Skeletal muscle satellite cell (primary cell): ENCODE results near the gene NPFFR1.
"Not testable (repeated sequence)": the region's sequence is repeated elsewhere in the genome, so short reads cannot be mapped to it uniquely, and the experiment has no call there.

Experiments
- H3K27me3 ChIP-seq: 2 replicates; pipeline ENCODE4 v1.7.0; 2013; ENCODE audit warnings: low read length; ENCODE audit not compliant: control insufficient read depth, insufficient read depth
- H3K36me3 ChIP-seq: 2 replicates; pipeline ENCODE4 v1.7.0; 2013; ENCODE audit warnings: mild to moderate bottlenecking, control low read depth, low read length; ENCODE audit not compliant: insufficient read depth
- H3K4me1 ChIP-seq: 2 replicates; pipeline ENCODE4 v1.7.0; 2013; ENCODE audit warnings: low read length; ENCODE audit not compliant: control insufficient read depth, insufficient read depth
- H3K4me2 ChIP-seq: 2 replicates; pipeline ENCODE4 v1.7.0; 2013; ENCODE audit warnings: mild to moderate bottlenecking, low read length
- H3K4me3 ChIP-seq: 2 replicates; pipeline ENCODE4 v1.7.0; 2013; ENCODE audit warnings: low read length
- H3K9ac ChIP-seq: 2 replicates; pipeline ENCODE4 v1.7.0; 2013; ENCODE audit warnings: mild to moderate bottlenecking, low read depth, low read length, moderate library complexity
- H3K9me3 ChIP-seq: replicated peaks from 2 replicates; pipeline ENCODE4 v1.7.0; 2013; ENCODE audit warnings: mild to moderate bottlenecking, control low read depth, low read length

Gene NPFFR1

GRCh38 chr10:70250961-70251680 is 32.7 kb downstream of the NPFFR1 start:
- peaks cover 66% of the 10 kb centered on the region for H3K27me3 ChIP-seq
- H3K4me2 ChIP-seq, result no peak overlapping the region
- H3K4me1 ChIP-seq, result no peaks in the 10 kb centered on the region
- no peak overlapping the region for H3K4me3 ChIP-seq
- H3K9ac ChIP-seq, result no peak overlapping the region
- no peaks in the 10 kb centered on the region for H3K36me3 ChIP-seq
- no peaks in the 10 kb centered on the region for H3K9me3 ChIP-seq

DNA sequence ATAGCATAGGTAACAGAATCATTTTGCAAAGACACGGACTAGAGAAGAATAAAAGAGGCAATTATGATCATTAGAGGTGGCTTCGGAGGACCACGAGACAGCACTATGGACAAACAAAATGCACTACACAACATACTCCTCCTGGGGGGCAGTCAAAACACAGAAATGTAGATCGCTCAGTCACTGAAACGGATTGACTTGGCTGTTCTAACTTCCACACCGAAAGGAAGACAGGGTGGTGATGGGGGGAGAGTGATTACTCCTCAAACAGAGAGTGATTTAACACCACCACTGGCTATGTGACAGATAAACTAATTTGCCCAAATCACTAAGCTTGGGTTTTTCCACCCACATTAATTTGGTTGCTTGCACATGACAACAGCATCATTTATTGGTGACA is 36.4 kb downstream of the NPFFR1 start:
- no peak overlapping the region for H3K4me3 ChIP-seq
- H3K4me1 ChIP-seq, result no peaks in the 10 kb centered on the region
- peaks cover 60% of the 10 kb centered on the region for H3K27me3 ChIP-seq
- H3K36me3 ChIP-seq, result no peaks in the 10 kb centered on the region
- H3K9me3 ChIP-seq, result no peaks in the 10 kb centered on the region
- H3K9ac ChIP-seq, result no peak overlapping the region
- H3K4me2 ChIP-seq, result no peak overlapping the region

- Histone ChIP-seq H3K9ac (no peak overlapping the region), H3K4me3 (no peak overlapping the region), H3K9me3 (no peaks in the 10 kb centered on the region)
Measured at GRCh38 chr10:70241081-70241480, 42.7 kb downstream of the NPFFR1 start.

GRCh38 chr10:70239986-70240385 is 43.8 kb downstream of the NPFFR1 start:
- peaks cover 20% of the 10 kb centered on the region for H3K27me3 ChIP-seq
- H3K9ac ChIP-seq, H3K4me1 ChIP-seq, H3K9me3 ChIP-seq, H3K4me2 ChIP-seq, H3K4me3 ChIP-seq, H3K36me3 ChIP-seq: not testable (repeated sequence)

More at GRCh38 chr10:70241081-70241480, 42.7 kb downstream of the NPFFR1 start:
- no peak overlapping the region for H3K4me2 ChIP-seq
- H3K27me3 ChIP-seq, result peaks cover 31% of the 10 kb centered on the region
- no peaks in the 10 kb centered on the region for H3K4me1 ChIP-seq
- no peaks in the 10 kb centered on the region for H3K36me3 ChIP-seq

DNA sequence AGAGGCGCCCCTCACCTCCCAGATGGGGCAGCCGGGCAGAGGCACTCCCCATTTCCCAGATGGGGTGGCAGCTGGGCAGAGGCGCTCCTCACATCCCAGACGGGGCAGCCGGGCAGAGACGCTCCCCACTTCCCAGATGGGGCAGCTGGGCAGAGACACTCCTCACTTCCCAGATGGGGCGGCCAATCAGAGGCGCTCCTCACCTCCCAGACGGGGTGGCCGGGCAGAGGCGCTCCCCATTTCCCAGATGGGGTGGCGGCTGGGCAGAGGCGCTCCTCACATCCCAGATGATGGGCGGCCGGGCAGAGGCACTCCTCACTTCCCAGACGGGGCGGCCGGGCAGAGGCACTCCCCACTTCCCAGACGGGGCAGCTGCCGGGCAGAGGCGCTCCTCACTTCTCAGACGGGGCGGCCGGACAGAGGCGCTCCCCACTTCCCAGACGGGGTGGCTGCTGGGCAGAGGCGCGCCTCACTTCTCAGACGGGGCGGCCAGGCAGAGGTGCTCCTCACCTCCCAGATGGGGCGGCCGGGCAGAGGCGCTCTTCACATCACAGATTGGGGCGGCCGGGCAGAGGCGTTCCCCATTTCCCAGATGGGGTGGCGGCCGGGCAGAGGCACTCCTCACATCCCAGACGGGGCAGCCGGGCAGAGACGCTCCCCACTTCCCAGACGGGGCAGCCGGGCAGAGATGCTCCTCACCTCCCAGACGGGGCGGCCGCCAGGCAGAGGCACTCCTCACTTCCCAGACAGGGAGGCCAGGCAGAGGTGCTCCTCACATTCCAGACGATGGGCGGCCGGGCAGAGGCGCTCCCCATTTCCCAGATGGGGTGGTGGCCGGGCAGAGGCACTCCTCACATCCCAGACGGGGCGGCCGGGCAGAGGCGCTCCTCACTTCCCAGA is 44.5 kb downstream of the NPFFR1 start:
- not testable (repeated sequence) for H3K4me2 ChIP-seq, H3K4me3 ChIP-seq, H3K4me1 ChIP-seq, H3K9me3 ChIP-seq, H3K36me3 ChIP-seq, H3K9ac ChIP-seq
- peaks cover 13% of the 10 kb centered on the region for H3K27me3 ChIP-seq

GRCh38 chr10:70237958-70238536 is 45.8 kb downstream of the NPFFR1 start:
- not testable (repeated sequence) for H3K27me3 ChIP-seq, H3K9me3 ChIP-seq, H3K9ac ChIP-seq, H3K36me3 ChIP-seq, H3K4me2 ChIP-seq, H3K4me1 ChIP-seq, H3K4me3 ChIP-seq

- Histone ChIP-seq H3K9ac (no peak overlapping the region), H3K4me2 (no peak overlapping the region), H3K36me3 (peaks cover under 1% of the 10 kb centered on the region), H3K4me3 (no peak overlapping the region), H3K27me3 (no peaks in the 10 kb centered on the region), H3K4me1 (peaks cover 14% of the 10 kb centered on the region), H3K9me3 (no peaks in the 10 kb centered on the region)
Measured at GRCh38 chr10:70234668-70235447, 48.9 kb downstream of the NPFFR1 start.

DNA sequence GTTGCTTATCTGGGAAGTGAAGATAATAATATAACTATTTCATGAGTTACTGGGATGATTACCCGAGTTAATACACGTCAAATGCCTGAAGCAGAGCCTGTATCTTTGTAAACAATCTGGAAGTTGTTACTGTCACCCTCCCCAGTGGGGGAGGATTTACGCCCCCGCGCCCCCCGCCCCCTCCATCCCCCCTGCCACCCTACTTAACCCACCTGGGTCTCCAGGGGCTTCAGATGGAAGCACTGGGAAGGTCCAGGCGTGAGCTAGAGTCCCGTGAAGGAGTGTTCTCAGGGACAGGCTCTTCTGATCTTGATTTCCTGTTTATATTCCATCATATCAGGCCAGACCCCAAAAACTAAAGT is 49.9 kb downstream of the NPFFR1 start:
- peak overlapping the region; percentile 80 for H3K4me3 ChIP-seq
- no peaks in the 10 kb centered on the region for H3K27me3 ChIP-seq
- no peaks in the 10 kb centered on the region for H3K9me3 ChIP-seq
- peaks cover 5% of the 10 kb centered on the region for H3K36me3 ChIP-seq
- H3K4me1 ChIP-seq, result peaks cover 14% of the 10 kb centered on the region
- H3K4me2 ChIP-seq, result peak overlapping the region; percentile 97
- peak overlapping the region; percentile 79 for H3K9ac ChIP-seq

GRCh38 chr10:70233109-70233938 is 50.5 kb downstream of the NPFFR1 start, which contains the start of gene PPA1:
Gene PPA1 (minus strand): TSS chr10:70233429. CDS start chr10:70233327, 102 bp downstream.
- Histone ChIP-seq H3K4me1 (peaks cover 14% of the 10 kb centered on the region), H3K27me3 (no peaks in the 10 kb centered on the region), H3K4me2 (peak within 1 kb of the TSS; percentile 97), H3K9me3 (no peaks in the 10 kb centered on the region), H3K4me3 (peak within 1 kb of the TSS; percentile 80), H3K36me3 (peaks cover 5% of the 10 kb centered on the region), H3K9ac (peak within 1 kb of the TSS; percentile 90)

- H3K4me1 ChIP-seq, result peaks cover 14% of the 10 kb centered on the region
- H3K9ac ChIP-seq, result peak overlapping the region; percentile 90
- peaks cover 9% of the 10 kb centered on the region for H3K36me3 ChIP-seq
- H3K9me3 ChIP-seq, result no peaks in the 10 kb centered on the region
- H3K4me2 ChIP-seq, result peak overlapping the region; percentile 97
- no peaks in the 10 kb centered on the region for H3K27me3 ChIP-seq
- H3K4me3 ChIP-seq, result peak overlapping the region; percentile 80
Measured at GRCh38 chr10:70232859-70233108, 51.0 kb downstream of the NPFFR1 start.
